GM13977 (cell line): ENCODE measurements around the gene NFIA.

Experiments
- DNase-seq: peaks from one replicate; pipeline ENCODE4 v3.0.0; 2012; ENCODE audit warnings: low spot score
- CTCF ChIP-seq: IDR thresholded peaks from 2 replicates; pipeline ENCODE4 v1.5.1; 2012; ENCODE audit warnings: mild to moderate bottlenecking, control low read depth; ENCODE audit not compliant: insufficient read depth; ENCODE audit errors: extremely low read depth, missing control alignments
- in situ Hi-C: fragments of 300-500 bp; cut with MboI; formaldehyde crosslinking; loops from one replicate; pipeline ENCODE4 v1.12.0; 2022; ENCODE audit warnings: low sequenced_read_pairs, low pct_unique_long_range_greater_than_20kb, mixed read lengths, inconsistent platforms; ENCODE audit not compliant: unreplicated experiment

NFIA gene

GRCh38 chr1:61097317-61097716 is 15.0 kb downstream of the NFIA start:
- DNase-seq, result no peak
- TF ChIP-seq CTCF, result no peak
- in situ Hi-C loops, result no loop called here

GRCh38 chr1:61097722-61098121 is 15.4 kb downstream of the NFIA start:
- no peak for TF ChIP-seq CTCF
- in situ Hi-C loops, result no loop called here

GRCh38 chr1:61098333-61098732 is 16.0 kb downstream of the NFIA start:
- TF ChIP-seq CTCF, result no peak
- DNase-seq, result no peak
- in situ Hi-C loops, result no loop called here

More at GRCh38 chr1:61097722-61098121, 15.4 kb downstream of the NFIA start:
- DNase-seq, result no peak

GRCh38 chr1:61098906-61099437 is 16.6 kb downstream of the NFIA start:
- in situ Hi-C loops, result no loop called here
- TF ChIP-seq CTCF, result no peak
- no peak for DNase-seq

- TF ChIP-seq CTCF, result no peak
- DNase-seq, result no peak
- in situ Hi-C loops, result no loop called here
Observed at GRCh38 chr1:61100578-61100977, 18.2 kb downstream of the NFIA start.

- no peak for TF ChIP-seq CTCF
- in situ Hi-C loops, result no loop called here
- no peak for DNase-seq
Observed at GRCh38 chr1:61101536-61101935, 19.2 kb downstream of the NFIA start.

- in situ Hi-C loops, result no loop called here
- no peak for TF ChIP-seq CTCF
- DNase-seq, result no peak
Observed at GRCh38 chr1:61102041-61102440, 19.7 kb downstream of the NFIA start.
